Gastrocnemius medialis (tissue), 4 donors: ENCODE data around the gene CCL1. TPM values are rescaled to one million over a fixed set of nuclear protein-coding genes. Genes with fewer than 3 reads are reported as not detected.

Experiments used
- ATAC-seq, 2 donors: fragments of 150-250 bp; one replicate each; pipeline ENCODE4 v1.9.1; 2016
- DNase-seq, 2 donors: peaks; one replicate each; pipeline ENCODE4 v3.0.0-alpha.2; 2019
- H3K27ac ChIP-seq, 4 donors: fragments of 200-600 bp; sonication (generic); 1 replicate in 1 of 4; 2 replicates in 3 of 4; pipeline ENCODE4 v1.5.1; 2016 to 2018; ENCODE audit warnings: mild to moderate bottlenecking in 2 of 4, moderate library complexity in 1 of 4
- H3K27me3 ChIP-seq, 3 donors: fragments of 200-600 bp; sonication (generic) in 2 of 3; 1 replicate in 1 of 3; 2 replicates in 2 of 3; pipeline versions ENCODE4 v1.5.1 to v1.6.0; 2016 to 2019; ENCODE audit warnings: mild to moderate bottlenecking in 1 of 3, moderate library complexity in 1 of 3
- H3K36me3 ChIP-seq, 2 donors: fragments of 200-600 bp; sonication (generic) in 1 of 2; one replicate each; pipeline ENCODE4 v1.5.1; 2017 to 2018
- H3K4me1 ChIP-seq, 2 donors: fragments of 200-600 bp; sonication (generic) in 1 of 2; one replicate each; pipeline ENCODE4 v1.5.1; 2016 to 2017; ENCODE audit warnings: mild to moderate bottlenecking in 2 of 2
- H3K4me3 ChIP-seq, 4 donors: fragments of 200-600 bp; sonication (generic) in 3 of 4; 1 replicate in 1 of 4; 2 replicates in 3 of 4; pipeline ENCODE4 v1.5.1; 2016 to 2019; ENCODE audit warnings: mild to moderate bottlenecking in 2 of 4
- H3K9me3 ChIP-seq, 3 donors: fragments of 200-600 bp; sonication (generic) in 2 of 3; 1 replicate in 1 of 3; 2 replicates in 2 of 3; pipeline ENCODE4 v1.5.1; 2016 to 2019
- POLR2A ChIP-seq, 2 donors: fragments of 450-650 bp; IDR thresholded peaks; one replicate each; pipeline ENCODE4 v1.6.1; 2017; ENCODE audit warnings: antibody characterized with exemption in 2 of 2, mild to moderate bottlenecking in 2 of 2, moderate library complexity in 2 of 2
- in situ Hi-C, 4 donors: fragments of 200-750 bp; cut with MboI; loops; one replicate each; pipeline versions ENCODE4 v1.15.0 to v1.8.0; 2017; ENCODE audit warnings: low sequenced_read_pairs in 4 of 4
- intact Hi-C: fragments of 100-400 bp; cut with DNase I; formaldehyde crosslinking; loops from one replicate; pipeline ENCODE4 v1.15.1; 2023; ENCODE audit warnings: low total_unique reads
- total RNA-seq, 4 donors: library from RNA; depleted of rRNA; stranded (reverse); fragments of >200 nt; gene quantifications; one replicate each; pipeline versions ENCODE4 v1.1.0 to v1.2.3, GENCODE V29; 2016
- TF ChIP-seq, protein P1 (sequence below), 5 experiments: fragments of 450-650 bp in 3 of 5; fragments of 200-600 bp in 2 of 5; sonication (generic) in 2 of 5; IDR thresholded peaks in 4 of 5; conservative IDR thresholded peaks in 1 of 5; 1 replicate in 4 of 5; 2 replicates in 1 of 5; pipeline ENCODE4 v1.5.1; 2016 to 2019; ENCODE audit warnings: antibody characterized with exemption in 5 of 5, mild to moderate bottlenecking in 3 of 5, moderate library complexity in 3 of 5

CCL1 gene
- total RNA-seq, 4 donors from 2014 or later = not detected

DNA sequence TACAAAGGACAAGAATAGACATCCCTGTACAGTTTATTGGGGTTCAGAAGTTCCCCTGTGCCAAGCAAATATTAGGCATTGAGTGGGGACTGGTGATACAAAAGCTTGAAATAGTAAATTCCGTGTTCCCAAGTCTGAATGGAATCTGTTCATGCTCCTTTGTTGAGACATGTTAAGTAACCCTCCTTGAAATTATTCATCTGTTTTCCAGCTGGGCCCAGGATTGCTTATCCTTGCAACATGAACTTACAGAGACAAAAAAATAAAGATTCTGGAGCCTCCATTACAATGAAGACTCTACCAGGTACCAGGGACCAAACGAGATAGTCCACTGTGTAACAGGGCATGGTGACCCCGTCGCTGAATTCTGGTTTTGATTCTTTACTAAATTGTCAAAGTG is 49.9 kb downstream of the CCL1 start:
- H3K27ac ChIP-seq = peak overlapping the region in 3 of 4 donors; percentile 34 to 68 (median 64)
- no peak for TF ChIP-seq POLR2A (IDR thresholded peaks at IDR 0.05)
- TF ChIP-seq, protein P1, sequence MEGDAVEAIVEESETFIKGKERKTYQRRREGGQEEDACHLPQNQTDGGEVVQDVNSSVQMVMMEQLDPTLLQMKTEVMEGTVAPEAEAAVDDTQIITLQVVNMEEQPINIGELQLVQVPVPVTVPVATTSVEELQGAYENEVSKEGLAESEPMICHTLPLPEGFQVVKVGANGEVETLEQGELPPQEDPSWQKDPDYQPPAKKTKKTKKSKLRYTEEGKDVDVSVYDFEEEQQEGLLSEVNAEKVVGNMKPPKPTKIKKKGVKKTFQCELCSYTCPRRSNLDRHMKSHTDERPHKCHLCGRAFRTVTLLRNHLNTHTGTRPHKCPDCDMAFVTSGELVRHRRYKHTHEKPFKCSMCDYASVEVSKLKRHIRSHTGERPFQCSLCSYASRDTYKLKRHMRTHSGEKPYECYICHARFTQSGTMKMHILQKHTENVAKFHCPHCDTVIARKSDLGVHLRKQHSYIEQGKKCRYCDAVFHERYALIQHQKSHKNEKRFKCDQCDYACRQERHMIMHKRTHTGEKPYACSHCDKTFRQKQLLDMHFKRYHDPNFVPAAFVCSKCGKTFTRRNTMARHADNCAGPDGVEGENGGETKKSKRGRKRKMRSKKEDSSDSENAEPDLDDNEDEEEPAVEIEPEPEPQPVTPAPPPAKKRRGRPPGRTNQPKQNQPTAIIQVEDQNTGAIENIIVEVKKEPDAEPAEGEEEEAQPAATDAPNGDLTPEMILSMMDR (IDR thresholded peaks at IDR 0.05 in 4 of 5, conservative IDR thresholded peaks at IDR 0.05 in 1 of 5) = no peak
- ATAC-seq (peak in 1 of 2 donors; percentile 56), DNase-seq (no peak)
- in situ Hi-C loops (no loop called here), intact Hi-C loops (loop anchor here (5.0 kb wide), 1 partner anchor 61 kb away; no protein-coding TSS in a partner anchor)
- H3K4me3 ChIP-seq = no peak overlapping the region
- H3K36me3 ChIP-seq = no peaks in the 10 kb centered on the region
- no peaks in the 10 kb centered on the region for H3K27me3 ChIP-seq
- no peaks in the 10 kb centered on the region for H3K9me3 ChIP-seq
- peaks cover 0 to 28% of the 10 kb centered on the region in 2 donors for H3K4me1 ChIP-seq

DNA sequence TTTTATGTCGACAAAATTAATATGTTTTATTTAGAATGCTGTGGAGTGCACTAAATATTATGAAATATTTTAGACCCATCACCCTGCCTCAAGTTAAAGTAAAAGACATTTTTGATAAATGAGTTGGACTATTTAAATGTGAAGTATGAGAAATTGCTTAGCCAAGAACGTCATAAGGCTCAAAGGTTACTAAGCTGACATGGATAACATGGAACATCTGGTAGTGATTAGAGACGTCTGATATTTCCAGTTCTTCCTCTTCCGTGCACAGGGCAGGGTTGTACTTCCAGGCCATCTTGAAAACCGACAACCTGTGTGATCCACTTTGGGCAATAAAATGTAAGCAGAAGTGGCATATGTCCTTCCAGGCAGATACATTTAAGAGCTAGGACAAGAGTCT is 51.0 kb downstream of the CCL1 start:
- DNase-seq (no peak), ATAC-seq (peak; percentile 51 to 64)
- intact Hi-C loops (loop anchor here (5.0 kb wide), 1 partner anchor 60 kb away; no protein-coding TSS in a partner anchor), in situ Hi-C loops (no loop called here)
- H3K4me3 ChIP-seq = no peak overlapping the region
- no peaks in the 10 kb centered on the region for H3K27me3 ChIP-seq
- H3K27ac ChIP-seq = peak overlapping the region in 3 of 4 donors; percentile 12 to 68 (median 64)
- H3K4me1 ChIP-seq = peaks cover 5 to 36% of the 10 kb centered on the region in 2 donors
- no peaks in the 10 kb centered on the region for H3K36me3 ChIP-seq
- no peaks in the 10 kb centered on the region for H3K9me3 ChIP-seq
- TF ChIP-seq, protein P1 (IDR thresholded peaks at IDR 0.05 in 4 of 5, conservative IDR thresholded peaks at IDR 0.05 in 1 of 5) = no peak
- TF ChIP-seq POLR2A (IDR thresholded peaks at IDR 0.05) = no peak

DNA sequence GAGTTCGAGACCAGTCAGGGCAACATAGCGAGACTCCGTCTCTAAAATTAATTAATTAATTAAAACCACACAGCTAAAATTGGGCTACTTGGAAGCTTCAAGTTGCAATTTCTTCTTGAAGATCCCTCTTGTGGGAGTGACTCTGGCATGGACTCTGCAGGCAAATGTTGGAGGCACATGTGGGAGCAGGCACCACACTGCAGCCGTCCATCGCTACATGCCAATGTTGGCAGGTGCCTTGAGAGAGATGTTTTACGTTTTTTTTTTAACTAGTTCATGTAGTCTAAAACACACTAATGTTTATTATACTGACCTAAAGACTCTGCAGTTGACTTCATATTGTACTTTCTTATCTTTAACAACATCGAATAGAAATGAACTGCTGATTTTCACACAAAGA is 51.7 kb downstream of the CCL1 start:
- intact Hi-C loops = loop anchor here (5.0 kb wide), 1 partner anchor 59 kb away; no protein-coding TSS in a partner anchor
- no peaks in the 10 kb centered on the region for H3K9me3 ChIP-seq

More for the DNA sequence above, 51.7 kb downstream of the CCL1 start:
- Histone ChIP-seq H3K27ac (no peak overlapping the region), H3K27me3 (no peaks in the 10 kb centered on the region), H3K36me3 (no peaks in the 10 kb centered on the region), H3K4me1 (peaks cover 5 to 42% of the 10 kb centered on the region in 2 donors), H3K4me3 (no peak overlapping the region)
- no peak for TF ChIP-seq POLR2A (IDR thresholded peaks at IDR 0.05)
- TF ChIP-seq, protein P1 (IDR thresholded peaks at IDR 0.05 in 4 of 5, conservative IDR thresholded peaks at IDR 0.05 in 1 of 5) = no peak
- in situ Hi-C loops = no loop called here
- ATAC-seq (no peak), DNase-seq (no peak)

Other genes starting within 250 kb of the CCL1 start
- gene CCL2, start 107.9 kb downstream of the CCL1 start, total RNA-seq = 1 to 10 TPM; 1.1 to 5.8 (median 4.1) TPM
- gene CCL7, start 93.0 kb downstream of the CCL1 start, total RNA-seq = not detected
- gene CCL11, start 77.5 kb downstream of the CCL1 start, total RNA-seq = not detected
- gene CCL8, start 43.8 kb downstream of the CCL1 start, total RNA-seq = under 1 TPM in 1 of 4 donors, not detected in 3; 0.61 TPM
- 1 to 10 TPM in 1 of 4 donors, not detected in 3; 1.5 TPM for gene CCL13, start 6.8 kb downstream of the CCL1 start, total RNA-seq
- gene TMEM132E, start 216.3 kb upstream of the CCL1 start, total RNA-seq = not detected